Transverse colon (tissue), 4 donors: ENCODE measurements around the gene SNX32.

ENCODE experiments used
- POLR2A ChIP-seq: fragments of 450-650 bp; IDR thresholded peaks from one replicate; pipeline ENCODE4 v1.6.1; 2016; ENCODE audit warnings: antibody characterized with exemption, mild to moderate bottlenecking, moderate library complexity
- POLR2AphosphoS5 ChIP-seq, 3 donors: sonication (generic); formaldehyde crosslinking; IDR thresholded peaks; one replicate each; pipeline ENCODE4 v1.6.1; 2016; ENCODE audit warnings: antibody characterized with exemption in 3 of 3
- TF ChIP-seq, protein P1 (sequence below), 5 experiments: fragments of 200-600 bp in 3 of 5; fragments of 450-650 bp in 2 of 5; sonication (generic) in 3 of 5; IDR thresholded peaks; 1 replicate in 2 of 5; 2 replicates in 3 of 5; pipeline ENCODE4 v1.5.1; 2016 to 2017; ENCODE audit warnings: antibody characterized with exemption in 5 of 5, inconsistent platforms in 3 of 5, mild to moderate bottlenecking in 2 of 5, moderate library complexity in 1 of 5

DNA sequence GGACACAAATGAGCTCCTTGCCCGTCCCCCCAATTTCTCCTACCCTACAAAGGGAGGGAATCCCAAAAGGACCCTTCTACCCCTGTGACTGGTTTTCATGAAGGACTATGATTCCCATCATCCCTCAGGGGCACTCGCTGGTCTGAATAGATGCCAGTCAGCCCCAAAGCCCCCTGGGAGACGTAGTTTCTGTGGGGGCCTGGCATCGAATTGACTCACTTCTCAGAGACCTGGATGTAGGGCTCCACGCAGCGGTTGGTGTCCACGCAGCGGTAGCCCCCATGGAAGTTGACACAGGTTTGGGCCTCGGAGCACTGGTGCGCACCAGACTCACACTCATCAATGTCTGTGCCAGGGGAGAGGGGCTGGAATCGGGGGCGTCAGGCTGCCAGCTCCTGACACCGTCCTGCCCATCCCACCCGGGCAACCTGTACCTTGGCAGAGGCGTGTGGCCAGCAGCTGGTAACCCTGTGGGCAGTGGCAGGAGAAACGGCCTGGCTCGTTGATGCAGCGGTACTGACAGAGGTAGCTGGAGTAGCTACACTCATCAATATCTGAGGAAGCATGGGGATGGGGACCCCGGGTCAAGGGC lies 34.4 kb downstream of the SNX32 start:
- TF ChIP-seq POLR2A, result no peak
- TF ChIP-seq, protein P1, sequence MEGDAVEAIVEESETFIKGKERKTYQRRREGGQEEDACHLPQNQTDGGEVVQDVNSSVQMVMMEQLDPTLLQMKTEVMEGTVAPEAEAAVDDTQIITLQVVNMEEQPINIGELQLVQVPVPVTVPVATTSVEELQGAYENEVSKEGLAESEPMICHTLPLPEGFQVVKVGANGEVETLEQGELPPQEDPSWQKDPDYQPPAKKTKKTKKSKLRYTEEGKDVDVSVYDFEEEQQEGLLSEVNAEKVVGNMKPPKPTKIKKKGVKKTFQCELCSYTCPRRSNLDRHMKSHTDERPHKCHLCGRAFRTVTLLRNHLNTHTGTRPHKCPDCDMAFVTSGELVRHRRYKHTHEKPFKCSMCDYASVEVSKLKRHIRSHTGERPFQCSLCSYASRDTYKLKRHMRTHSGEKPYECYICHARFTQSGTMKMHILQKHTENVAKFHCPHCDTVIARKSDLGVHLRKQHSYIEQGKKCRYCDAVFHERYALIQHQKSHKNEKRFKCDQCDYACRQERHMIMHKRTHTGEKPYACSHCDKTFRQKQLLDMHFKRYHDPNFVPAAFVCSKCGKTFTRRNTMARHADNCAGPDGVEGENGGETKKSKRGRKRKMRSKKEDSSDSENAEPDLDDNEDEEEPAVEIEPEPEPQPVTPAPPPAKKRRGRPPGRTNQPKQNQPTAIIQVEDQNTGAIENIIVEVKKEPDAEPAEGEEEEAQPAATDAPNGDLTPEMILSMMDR (IDR thresholded peaks at IDR 0.05), result no peak
- TF ChIP-seq POLR2AphosphoS5 (IDR thresholded peaks at IDR 0.05), result no peak
